Left ventricle myocardium inferior (tissue), 1 donor: ENCODE measurements around the gene KRT85. TPM values are rescaled to one million over a fixed set of nuclear protein-coding genes. Genes with fewer than 3 reads are reported as not detected.

ENCODE experiments used
- DNase-seq: peaks from one replicate; pipeline ENCODE4 v3.0.0-alpha.2; 2020
- H3K27ac ChIP-seq: fragments of 200-600 bp; replicated peaks from 2 replicates; pipeline ENCODE4 v1.8.0; 2021
- H3K27me3 ChIP-seq: fragments of 200-600 bp; 2 replicates; pipeline ENCODE4 v1.8.0; 2021; ENCODE audit warnings: low read depth
- H3K36me3 ChIP-seq: fragments of 200-600 bp; 2 replicates; pipeline ENCODE4 v1.8.0; 2021
- H3K4me1 ChIP-seq: fragments of 200-600 bp; 2 replicates; pipeline ENCODE4 v1.8.0; 2021
- H3K4me3 ChIP-seq: fragments of 200-600 bp; 2 replicates; pipeline ENCODE4 v1.8.0; 2021; ENCODE audit warnings: mild to moderate bottlenecking, moderate library complexity
- H3K9me3 ChIP-seq: fragments of 200-600 bp; replicated peaks from 2 replicates; pipeline ENCODE4 v1.8.0; 2021
- intact Hi-C: fragments of 100-400 bp; cut with micrococcal nuclease; formaldehyde crosslinking; loops from one replicate; pipeline ENCODE4 v1.11.0; 2022
- total RNA-seq: library from RNA; stranded (reverse); fragmentation: NEBNext Ultra II Directional; extraction: Animal tissue kit (Norgen Biotek cat#: 25700); gene quantifications from one replicate; pipeline ENCODE4 v1.2.1, GENCODE V29; 2021
- TF ChIP-seq, protein P1 (sequence below): fragments of 200-600 bp; IDR thresholded peaks from 2 replicates; pipeline ENCODE4 v1.8.0; 2021; ENCODE audit warnings: antibody characterized with exemption, mild to moderate bottlenecking, borderline replicate concordance
- donor health status: DM: no; HTN: yes; CAD: no; lungs with severe emphysema.

The KRT85 gene
- total RNA-seq, 1 donor from 2014 or later: not detected

DNA sequence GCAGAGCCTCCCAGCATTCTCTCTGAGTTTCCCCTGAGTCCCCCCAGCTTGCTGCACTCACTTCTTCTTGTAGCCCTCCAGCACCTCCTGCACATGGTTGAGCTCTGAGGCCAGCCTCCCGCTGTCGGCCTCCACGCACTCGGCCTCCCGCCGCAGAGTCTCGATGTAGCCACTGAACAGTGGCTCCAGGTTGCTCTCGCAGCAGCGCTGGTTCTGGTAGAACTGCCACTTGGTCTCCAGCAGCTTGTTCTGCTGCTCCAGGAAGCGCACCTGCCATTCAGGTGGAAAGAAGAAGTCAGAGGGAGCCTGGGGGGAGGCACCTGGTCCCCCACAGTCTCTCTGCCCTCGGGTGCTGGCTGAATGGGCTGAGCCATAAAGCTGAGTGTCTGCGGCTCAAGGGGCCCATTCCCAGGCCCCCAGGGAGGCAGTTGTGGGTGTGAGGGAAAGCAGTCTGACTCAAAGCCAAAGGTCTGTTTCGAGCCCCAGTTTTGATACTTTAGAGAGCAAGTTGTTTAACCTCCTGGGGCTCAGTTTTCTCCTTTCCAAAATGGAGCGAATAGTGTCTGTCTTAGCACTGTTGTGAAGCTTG, 2.3 kb downstream of the KRT85 start:
- H3K4me1 ChIP-seq: no peaks in the 10 kb centered on the region
- no peak overlapping the region for H3K4me3 ChIP-seq
- no peak for DNase-seq
- H3K36me3 ChIP-seq: no peaks in the 10 kb centered on the region
- no peak overlapping the region for H3K27ac ChIP-seq
- H3K27me3 ChIP-seq: peaks cover 81% of the 10 kb centered on the region
- intact Hi-C loops: no loop called here
- TF ChIP-seq, protein P1, sequence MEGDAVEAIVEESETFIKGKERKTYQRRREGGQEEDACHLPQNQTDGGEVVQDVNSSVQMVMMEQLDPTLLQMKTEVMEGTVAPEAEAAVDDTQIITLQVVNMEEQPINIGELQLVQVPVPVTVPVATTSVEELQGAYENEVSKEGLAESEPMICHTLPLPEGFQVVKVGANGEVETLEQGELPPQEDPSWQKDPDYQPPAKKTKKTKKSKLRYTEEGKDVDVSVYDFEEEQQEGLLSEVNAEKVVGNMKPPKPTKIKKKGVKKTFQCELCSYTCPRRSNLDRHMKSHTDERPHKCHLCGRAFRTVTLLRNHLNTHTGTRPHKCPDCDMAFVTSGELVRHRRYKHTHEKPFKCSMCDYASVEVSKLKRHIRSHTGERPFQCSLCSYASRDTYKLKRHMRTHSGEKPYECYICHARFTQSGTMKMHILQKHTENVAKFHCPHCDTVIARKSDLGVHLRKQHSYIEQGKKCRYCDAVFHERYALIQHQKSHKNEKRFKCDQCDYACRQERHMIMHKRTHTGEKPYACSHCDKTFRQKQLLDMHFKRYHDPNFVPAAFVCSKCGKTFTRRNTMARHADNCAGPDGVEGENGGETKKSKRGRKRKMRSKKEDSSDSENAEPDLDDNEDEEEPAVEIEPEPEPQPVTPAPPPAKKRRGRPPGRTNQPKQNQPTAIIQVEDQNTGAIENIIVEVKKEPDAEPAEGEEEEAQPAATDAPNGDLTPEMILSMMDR: no peak
- H3K9me3 ChIP-seq: no peaks in the 10 kb centered on the region

DNA sequence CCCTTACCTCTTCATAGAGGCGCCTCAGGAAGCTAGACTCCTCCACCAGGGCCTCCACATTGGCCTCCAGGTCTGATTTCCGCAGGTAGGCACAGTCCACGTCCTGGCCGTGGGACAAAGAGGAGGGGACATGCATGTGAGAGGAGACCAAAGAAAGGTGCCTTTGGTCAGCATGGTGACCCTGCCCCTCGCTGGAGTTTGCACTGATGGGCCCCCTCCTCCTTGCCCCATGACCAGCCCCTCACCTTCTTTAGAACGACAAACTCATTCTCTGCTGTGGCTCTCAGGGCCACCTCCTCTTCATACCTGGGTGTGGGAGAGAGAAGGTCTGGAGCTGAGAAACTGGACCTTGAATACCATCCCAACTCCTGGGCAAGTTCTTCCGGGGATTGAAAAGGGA, 3.2 kb downstream of the KRT85 start:
- no peak for DNase-seq
- Histone ChIP-seq H3K36me3 (no peaks in the 10 kb centered on the region), H3K4me1 (no peaks in the 10 kb centered on the region), H3K9me3 (no peaks in the 10 kb centered on the region), H3K27ac (no peak overlapping the region), H3K27me3 (peaks cover 72% of the 10 kb centered on the region), H3K4me3 (no peak overlapping the region)
- intact Hi-C loops: no loop called here
- TF ChIP-seq, protein P1: no peak

DNA sequence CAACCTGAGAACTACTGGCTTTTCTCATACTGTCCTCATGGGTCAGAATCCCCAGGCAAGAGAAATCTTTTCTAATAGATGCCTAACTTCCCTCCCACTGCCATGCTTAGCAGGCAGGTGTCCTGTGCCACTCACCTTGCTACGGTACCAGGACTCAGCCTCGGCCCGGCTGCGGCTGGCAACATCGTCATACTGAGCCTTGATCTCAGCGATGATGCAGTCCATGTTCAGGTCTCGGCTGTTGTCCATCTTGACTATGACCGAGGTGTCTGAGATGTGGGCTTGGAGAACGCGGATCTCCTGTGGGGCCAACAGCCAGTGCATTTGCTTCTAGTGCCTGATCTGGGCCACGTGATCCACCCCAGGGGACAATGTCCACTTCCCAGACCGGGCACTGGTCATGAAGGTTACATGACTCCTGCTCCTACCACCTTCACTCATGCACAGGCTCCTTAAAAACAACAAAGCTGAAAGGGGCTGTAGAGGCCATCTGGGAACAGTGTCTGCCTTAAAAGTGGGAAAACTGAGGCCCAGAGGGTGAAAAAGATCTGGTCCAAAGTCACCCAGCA, 4.1 kb downstream of the KRT85 start:
- H3K36me3 ChIP-seq: no peaks in the 10 kb centered on the region
- no peak overlapping the region for H3K4me3 ChIP-seq
- peaks cover 69% of the 10 kb centered on the region for H3K27me3 ChIP-seq
- intact Hi-C loops: no loop called here
- H3K27ac ChIP-seq: no peak overlapping the region
- TF ChIP-seq, protein P1: no peak
- H3K9me3 ChIP-seq: no peaks in the 10 kb centered on the region
- DNase-seq: no peak
- H3K4me1 ChIP-seq: no peaks in the 10 kb centered on the region

DNA sequence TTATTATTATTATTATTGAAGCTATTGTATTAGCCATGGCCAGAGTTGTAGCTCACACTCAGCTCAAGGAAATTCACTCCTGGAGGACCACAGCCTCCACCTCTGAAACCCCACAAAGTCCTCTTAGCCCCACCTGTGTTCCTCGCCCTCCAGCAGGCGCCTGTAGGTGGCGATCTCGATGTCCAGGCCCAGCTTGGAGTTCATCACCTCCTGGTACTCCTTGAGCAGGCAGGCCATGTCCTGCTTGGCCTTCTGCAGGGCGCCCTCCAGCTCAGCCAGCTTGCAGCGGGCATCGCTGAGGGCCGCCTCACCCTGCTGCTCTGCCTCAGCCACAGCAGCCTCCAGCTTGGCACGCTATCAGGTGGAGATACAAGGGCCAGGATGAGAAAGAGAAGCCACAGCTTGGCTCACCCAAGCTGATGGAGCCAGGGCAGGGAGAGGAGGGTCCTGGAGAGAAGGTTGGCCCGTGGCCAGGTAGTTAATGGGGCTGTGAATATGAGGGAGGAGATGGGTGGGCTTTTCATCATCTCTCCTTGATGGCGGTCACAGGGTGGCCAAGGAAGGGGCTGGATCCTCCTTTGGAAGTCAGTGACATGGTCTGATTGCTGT, 5.1 kb downstream of the KRT85 start:
- TF ChIP-seq, protein P1: no peak
- no peak for DNase-seq
- Histone ChIP-seq H3K27ac (no peak overlapping the region), H3K4me3 (no peak overlapping the region), H3K4me1 (no peaks in the 10 kb centered on the region), H3K9me3 (no peaks in the 10 kb centered on the region), H3K36me3 (no peaks in the 10 kb centered on the region), H3K27me3 (peaks cover 71% of the 10 kb centered on the region)
- intact Hi-C loops: no loop called here

DNA sequence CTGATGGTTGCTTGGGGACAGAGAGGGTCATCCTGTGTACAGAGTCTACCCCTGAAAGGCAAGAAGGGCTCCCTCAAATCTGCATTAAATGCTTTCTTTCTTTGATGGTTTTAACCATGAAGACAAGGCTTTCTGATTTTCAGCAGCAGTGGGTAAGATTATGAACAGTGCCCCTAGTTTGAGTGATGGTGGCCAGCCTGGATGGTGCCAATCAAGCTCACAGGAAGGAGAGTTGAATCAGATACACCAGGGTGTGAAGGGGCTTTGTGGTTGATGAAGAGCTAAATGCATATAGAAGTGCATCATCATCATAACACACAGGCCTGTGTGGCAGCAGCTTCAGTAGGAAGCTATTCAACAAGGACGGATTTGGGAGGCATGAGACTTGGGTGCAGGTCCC, 5.7 kb downstream of the KRT85 start:
- intact Hi-C loops: no loop called here
- Histone ChIP-seq H3K9me3 (no peaks in the 10 kb centered on the region), H3K4me1 (no peaks in the 10 kb centered on the region), H3K27me3 (peaks cover 71% of the 10 kb centered on the region), H3K36me3 (no peaks in the 10 kb centered on the region), H3K27ac (no peak overlapping the region), H3K4me3 (no peak overlapping the region)
- TF ChIP-seq, protein P1: no peak
- DNase-seq: no peak
